HG03108 (cell line): ENCODE measurements around the gene BACE1.
"Not testable (repeated sequence)": the region's sequence is repeated elsewhere in the genome, so short reads cannot be mapped to it uniquely, and the experiment has no call there.

Source experiments
- ATAC-seq: cut with Tn5 transposase; IDR thresholded peaks from one replicate; pipeline ENCODE4 v1.9.1; 2021; ENCODE audit warnings: moderate library complexity; ENCODE audit not compliant: unreplicated experiment

The BACE1 gene

DNA sequence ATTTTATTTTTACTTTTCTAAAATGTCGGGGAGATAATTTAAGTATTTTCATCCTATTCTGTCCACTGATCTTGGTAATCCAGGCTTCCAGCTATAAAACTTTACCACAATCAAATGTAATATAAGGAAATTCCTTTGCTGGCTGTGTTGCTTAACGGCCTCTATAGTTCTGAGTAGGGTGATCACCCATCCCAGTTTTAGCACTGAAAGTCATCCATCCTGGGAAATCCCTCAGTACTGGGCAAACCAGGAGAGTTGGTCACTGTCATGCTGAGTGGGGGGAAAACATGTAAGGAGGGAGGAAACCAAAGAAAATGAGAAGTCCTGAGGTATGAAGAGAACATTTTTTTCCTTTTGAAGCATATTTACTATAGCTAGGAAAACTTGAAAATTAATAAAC is 37.7 kb downstream of the BACE1 start:
- no peak for ATAC-seq

DNA sequence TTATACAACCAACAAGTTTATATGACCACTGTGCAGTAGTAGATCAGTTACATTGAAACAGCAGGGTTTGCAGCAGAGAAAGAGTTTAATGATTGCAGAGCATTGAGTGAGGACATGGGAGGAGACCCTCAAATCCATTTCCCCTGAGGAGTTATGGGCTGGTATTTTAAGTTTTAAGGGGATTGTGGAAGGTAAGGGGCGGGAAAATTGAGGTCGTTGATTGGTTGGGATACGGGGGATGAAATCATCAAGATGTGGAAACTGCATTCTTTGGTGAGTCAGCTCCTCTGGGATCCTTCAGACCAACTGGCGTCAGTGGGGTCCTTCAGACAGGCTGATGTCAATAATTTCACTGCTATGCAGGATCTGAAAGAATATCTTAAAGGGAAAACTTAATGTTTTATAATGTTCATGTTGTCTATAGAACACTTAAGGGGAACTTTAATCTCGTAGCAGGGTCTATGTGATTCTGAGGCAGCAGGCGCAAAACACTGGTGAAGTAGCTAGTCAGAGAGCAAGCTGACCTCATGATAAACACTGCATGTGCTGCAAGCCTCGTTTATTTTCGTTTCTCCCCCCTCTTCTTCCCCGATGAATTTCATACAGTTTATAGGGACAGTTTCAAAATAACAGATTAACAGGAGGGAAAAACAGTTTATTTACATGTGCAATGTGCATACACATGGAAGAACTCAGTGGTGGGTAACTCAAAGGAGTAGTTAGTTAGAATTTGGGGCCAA is 42.3 kb downstream of the BACE1 start:
- ATAC-seq: no peak

- not testable (repeated sequence) for ATAC-seq
Observed at GRCh38 chr11:117272175-117272574, 43.9 kb downstream of the BACE1 start.

- ATAC-seq: no peak
Observed at GRCh38 chr11:117271208-117271607, 44.8 kb downstream of the BACE1 start.

GRCh38 chr11:117269856-117270255 is 46.2 kb downstream of the BACE1 start:
- ATAC-seq: no peak

DNA sequence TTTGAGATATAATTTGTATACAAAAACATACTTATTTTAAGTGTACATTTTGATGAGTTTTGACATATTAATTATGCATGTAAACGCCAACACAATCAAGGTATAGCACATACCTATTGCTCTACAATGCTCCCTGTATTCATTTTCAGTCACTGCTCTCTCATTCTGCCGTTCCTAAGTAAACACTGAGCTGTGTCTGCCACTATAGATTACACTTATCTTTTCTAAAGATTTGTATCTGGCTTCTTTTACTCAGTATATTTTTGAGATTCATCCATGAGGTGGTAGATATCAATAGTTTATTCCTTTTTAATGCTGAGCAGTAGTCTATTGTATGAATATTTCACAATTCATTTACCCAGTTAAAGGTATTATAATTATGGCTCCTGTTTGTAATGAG is 50.3 kb downstream of the BACE1 start:
- ATAC-seq: no peak

- not testable (repeated sequence) for ATAC-seq
Observed at GRCh38 chr11:117264624-117265323, 51.3 kb downstream of the BACE1 start.

GRCh38 chr11:117259417-117259816 is 56.6 kb downstream of the BACE1 start:
- no peak for ATAC-seq

DNA sequence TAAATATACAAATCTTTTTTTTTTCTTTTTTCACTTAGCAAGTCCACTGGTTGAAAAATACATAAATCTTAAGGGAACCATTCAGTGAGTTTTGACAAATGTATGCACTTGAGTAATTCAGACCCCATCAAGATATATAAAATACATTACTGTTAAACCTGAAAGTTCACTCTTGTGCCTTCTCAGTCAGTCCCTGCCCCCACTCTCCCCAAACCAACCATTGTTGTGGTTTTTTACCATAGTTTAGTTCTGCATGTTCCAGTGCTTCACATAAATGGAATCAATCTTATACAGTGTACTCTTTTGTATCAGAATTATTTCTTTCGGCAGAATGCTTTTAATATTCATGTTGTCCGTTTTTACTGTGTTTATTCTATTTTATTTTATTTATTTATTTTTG is 57.5 kb downstream of the BACE1 start:
- no peak for ATAC-seq

DNA sequence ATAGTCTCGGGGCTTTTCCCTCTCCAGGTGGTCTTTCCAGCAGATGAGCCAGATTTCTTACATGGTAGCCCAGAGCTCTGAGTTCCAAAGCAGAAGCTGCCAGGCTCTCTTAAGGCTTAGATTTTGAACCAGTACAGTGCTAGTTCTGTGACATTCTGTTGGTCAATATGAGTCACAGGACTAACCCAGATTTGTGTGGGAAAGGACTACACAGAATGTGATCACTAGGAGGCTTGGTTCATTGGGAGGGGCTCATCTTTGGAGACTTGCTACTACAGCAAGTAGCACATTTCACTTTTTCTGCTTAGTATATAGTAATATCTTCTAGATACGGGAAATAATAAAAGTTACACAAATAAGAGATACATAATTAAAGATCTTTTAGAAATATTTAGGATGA is 59.5 kb downstream of the BACE1 start:
- no peak for ATAC-seq

DNA sequence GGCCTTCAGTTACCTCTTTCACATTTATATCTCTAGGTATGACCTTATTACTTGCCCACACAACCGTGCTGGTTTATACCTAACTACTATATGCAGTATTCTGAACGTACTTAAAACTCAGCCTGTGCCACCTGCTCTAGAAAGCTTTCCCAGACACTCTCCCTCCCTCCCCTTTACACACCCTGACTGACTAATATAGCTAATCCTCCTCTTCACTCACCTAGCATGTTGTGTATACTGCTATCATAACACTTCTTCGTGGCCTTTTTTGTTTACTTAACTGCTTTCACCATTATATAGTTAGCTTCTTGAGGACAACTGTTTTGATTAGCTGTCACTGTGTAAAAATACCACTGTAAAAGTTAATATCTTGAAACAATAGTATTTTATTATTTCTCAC is 60.1 kb downstream of the BACE1 start:
- ATAC-seq: no peak

DNA sequence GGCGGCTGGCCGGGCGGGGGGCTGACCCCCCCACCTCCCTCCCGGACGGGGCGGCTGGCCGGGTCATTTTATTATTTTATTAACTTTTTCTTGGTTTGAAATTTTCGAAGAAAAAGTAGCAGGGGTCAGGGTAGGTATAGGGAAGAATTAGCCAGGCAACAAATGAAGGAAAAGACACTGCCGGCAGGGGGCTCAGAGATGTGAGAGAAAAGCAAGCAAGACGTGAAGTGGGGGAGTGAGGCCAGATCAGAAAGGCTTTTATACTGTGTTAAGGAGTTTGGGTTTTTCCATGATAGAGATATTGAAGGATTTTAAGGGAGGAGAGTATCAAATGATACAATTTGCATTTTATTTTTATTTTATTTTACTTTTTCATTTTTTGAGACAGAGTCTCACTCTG is 64.5 kb downstream of the BACE1 start:
- ATAC-seq: no peak

- no peak for ATAC-seq
Observed at GRCh38 chr11:117249571-117249970, 66.5 kb downstream of the BACE1 start.

- no peak for ATAC-seq
Observed at GRCh38 chr11:117248341-117248740, 67.7 kb downstream of the BACE1 start.

GRCh38 chr11:117239295-117239694 is 76.8 kb downstream of the BACE1 start:
- no peak for ATAC-seq

- no peak for ATAC-seq
Observed at GRCh38 chr11:117238221-117238620, 77.8 kb downstream of the BACE1 start.
